ENCODE data around the gene TBC1D24.
A peak's percentile ranks its signal among the peaks of the same experiment; 100 is the strongest.

DNA sequence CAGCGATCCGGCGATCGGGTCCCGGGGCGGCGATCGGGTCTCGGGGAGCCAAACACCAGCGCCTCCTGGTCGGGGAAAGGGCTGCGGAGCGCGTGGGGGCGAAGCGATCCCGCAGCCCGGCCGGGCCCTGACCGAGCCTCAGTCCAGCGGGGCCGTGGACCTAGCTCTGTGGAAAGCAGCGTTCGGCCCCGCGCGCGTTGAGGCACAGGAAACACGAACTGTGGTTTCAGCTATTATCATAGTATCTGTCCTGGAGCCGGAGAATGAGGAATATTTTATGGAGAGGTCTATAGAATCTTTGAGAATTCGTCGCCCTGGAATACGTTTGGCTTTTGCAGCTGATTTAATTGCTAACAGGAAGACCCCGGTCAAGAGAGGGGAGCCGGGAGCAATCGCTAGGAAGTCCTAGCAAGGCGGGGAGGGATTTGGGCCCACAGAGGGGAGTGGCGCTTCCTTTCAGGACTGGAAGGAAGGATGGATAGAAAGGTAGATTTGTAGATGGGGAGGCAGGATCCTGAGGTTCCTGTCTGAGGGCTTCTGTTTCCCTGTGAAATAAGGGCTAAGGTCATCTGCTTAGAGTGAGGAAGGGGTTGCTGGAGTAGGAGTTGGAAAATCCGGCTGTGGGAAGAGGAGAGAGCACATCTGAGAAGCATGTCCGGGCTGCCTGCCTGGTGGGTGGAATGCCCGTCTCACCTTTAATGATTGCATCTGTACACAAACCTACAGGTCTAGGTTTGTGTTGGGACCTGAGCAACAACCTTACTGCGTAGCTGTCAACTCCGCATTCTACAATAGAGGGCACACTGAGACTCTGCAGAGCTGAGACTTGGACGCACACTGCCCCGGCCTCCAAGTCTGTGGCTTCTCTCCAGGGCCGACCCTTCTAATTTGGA is 44.9 kb upstream of the TBC1D24 start:
- TF ChIP-seq, protein P1, sequence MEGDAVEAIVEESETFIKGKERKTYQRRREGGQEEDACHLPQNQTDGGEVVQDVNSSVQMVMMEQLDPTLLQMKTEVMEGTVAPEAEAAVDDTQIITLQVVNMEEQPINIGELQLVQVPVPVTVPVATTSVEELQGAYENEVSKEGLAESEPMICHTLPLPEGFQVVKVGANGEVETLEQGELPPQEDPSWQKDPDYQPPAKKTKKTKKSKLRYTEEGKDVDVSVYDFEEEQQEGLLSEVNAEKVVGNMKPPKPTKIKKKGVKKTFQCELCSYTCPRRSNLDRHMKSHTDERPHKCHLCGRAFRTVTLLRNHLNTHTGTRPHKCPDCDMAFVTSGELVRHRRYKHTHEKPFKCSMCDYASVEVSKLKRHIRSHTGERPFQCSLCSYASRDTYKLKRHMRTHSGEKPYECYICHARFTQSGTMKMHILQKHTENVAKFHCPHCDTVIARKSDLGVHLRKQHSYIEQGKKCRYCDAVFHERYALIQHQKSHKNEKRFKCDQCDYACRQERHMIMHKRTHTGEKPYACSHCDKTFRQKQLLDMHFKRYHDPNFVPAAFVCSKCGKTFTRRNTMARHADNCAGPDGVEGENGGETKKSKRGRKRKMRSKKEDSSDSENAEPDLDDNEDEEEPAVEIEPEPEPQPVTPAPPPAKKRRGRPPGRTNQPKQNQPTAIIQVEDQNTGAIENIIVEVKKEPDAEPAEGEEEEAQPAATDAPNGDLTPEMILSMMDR (IDR thresholded peaks at IDR 0.05): peak in 1 of 5 experiments; percentile 5
- no peak for TF ChIP-seq POLR2AphosphoS5 (IDR thresholded peaks at IDR 0.05)
- TF ChIP-seq POLR2A (IDR thresholded peaks at IDR 0.05): no peak
- TF ChIP-seq EP300 (IDR thresholded peaks at IDR 0.05; ENCODE audit: low read depth): no peak
